ENCODE results near the gene DTWD2.

DTWD2 gene, protein sequence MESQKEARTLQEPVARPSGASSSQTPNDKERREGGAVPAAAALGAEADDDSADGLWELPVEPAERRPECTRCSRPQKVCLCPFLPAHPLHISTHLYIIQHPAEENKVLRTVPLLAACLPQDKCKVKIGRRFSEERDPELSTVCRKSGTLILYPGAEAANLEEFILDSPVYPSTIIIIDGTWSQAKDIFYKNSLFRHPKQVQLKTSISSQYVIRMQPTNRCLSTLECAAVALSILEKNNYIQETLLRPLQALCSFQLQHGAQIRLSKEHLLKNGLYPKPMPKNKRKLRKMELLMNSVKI

GRCh38 chr5:118987988-118988865 lies at the start of gene DTWD2:
TSS of gene DTWD2 (minus strand) at chr5:118988547. CDS start at chr5:118988511, 36 bp downstream.
- peak; percentile 86 to 90 (median 89) for DNase-seq (ENCODE audit: low read depth in 2 of 3, low spot score in 1 of 3)

- DNase-seq (ENCODE audit: low read depth in 2 of 3, low spot score in 1 of 3), result no peak
Measured at GRCh38 chr5:119037496-119038215, 49.3 kb upstream of the DTWD2 start.

- DNase-seq (ENCODE audit: low read depth in 2 of 3, low spot score in 1 of 3), result no peak
Measured at GRCh38 chr5:119036101-119036762, 47.9 kb upstream of the DTWD2 start.

DNA sequence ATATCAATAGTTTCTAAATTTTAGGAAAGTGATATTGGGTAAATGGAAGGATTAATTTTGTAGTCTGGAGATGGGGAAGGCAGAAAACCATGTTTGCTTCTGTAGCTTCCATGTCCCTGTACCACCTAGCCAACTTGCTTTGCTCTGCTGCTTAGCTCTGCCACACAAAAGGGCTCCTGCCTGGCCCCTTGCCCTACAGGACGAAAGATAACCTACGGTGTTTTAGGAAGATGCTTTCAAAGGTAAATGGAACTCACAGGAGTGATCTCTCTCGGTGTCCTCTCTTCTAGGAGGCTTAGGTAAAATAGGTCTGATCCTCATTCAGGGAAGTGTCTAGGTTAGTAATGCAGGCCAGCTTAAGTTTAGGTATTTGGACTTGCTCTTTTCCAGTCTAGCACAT lies 44.8 kb upstream of the DTWD2 start:
- DNase-seq (ENCODE audit: low read depth in 2 of 3, low spot score in 1 of 3), result no peak

DNA sequence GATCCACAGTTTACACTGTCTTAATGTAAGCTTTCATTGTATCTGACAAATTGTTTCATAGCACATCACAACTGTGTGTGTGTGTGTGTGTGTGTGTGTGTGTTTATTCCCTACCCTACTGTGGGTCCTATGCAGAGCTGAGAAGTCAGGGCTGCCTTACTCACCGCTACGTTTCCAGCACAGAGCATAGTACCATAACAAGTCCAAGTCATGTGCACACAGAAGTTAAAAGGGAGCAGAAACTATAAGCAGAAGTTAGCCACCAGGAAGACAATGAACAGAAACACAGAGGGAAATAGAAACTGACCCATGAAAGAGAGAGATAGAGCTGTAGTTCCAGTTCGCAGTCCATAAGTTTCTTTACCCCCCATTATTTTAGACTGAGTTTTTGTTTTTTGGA lies 44.3 kb upstream of the DTWD2 start:
- DNase-seq (ENCODE audit: low read depth in 2 of 3, low spot score in 1 of 3), result no peak

DNA sequence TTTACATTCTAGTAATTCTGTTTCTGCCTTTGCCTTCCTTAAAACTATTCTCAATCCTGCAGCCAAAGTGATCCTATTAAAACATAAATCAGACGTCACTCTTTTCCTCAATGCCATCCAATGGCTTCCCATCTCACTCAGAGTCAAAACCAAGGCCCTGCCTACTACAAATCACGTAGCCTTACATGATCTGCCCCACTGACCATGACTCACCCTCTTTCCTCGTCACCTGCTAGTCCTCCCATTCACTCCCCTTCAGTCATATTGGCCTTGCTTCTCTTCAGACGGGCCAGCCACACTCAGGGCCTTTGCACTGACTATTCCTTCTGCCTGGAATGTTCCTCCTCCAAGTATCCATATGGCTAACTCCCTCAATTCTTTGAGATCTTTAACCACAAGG lies 43.6 kb upstream of the DTWD2 start:
- DNase-seq (ENCODE audit: low read depth in 2 of 3, low spot score in 1 of 3), result peak in 1 of 3 donors; percentile 8

DNA sequence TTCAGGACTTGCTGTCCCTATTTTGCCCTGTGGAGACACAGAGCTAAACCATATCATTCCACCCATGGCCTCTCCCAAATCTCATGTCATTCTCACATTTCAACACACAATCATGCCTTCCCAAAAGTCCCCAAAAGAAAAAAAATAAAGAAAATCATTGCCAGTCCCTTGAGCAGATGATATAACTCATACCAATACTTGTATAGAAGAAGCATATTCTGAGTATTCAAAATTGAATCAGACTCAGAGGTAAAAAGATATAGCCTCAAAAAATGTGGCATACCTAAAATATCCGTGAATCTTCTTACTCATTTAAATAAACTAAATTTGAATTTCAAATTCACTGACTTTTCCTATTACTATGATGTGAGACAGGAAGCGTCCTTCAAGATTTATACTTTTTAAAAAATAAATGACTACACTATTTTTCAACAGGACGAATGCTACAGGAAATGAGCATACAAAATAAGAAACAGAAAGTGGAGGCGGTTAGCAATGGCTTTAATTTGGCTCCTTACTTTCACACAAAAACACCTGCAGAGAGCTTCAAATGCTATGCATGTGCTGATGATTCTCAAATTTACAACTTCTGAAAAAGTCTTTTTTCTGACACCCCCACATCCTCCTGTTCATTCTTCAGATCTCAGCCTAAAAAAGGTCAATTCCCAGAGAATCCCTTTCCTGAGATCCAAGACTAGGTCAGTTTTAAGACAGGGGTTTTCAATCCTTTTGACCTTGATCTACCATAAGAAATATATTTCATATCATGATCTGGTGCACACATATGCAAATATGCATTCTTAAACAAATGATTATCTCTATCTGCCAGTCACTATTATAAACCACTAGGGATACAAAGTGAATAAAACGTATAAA lies 42.9 kb upstream of the DTWD2 start:
- DNase-seq (ENCODE audit: low read depth in 2 of 3, low spot score in 1 of 3), result no peak

- DNase-seq (ENCODE audit: low read depth in 2 of 3, low spot score in 1 of 3), result no peak
Measured at GRCh38 chr5:119028575-119028974, 40.2 kb upstream of the DTWD2 start.

GRCh38 chr5:119022773-119023172 lies 34.4 kb upstream of the DTWD2 start:
- no peak for DNase-seq (ENCODE audit: low read depth in 2 of 3, low spot score in 1 of 3)

DNA sequence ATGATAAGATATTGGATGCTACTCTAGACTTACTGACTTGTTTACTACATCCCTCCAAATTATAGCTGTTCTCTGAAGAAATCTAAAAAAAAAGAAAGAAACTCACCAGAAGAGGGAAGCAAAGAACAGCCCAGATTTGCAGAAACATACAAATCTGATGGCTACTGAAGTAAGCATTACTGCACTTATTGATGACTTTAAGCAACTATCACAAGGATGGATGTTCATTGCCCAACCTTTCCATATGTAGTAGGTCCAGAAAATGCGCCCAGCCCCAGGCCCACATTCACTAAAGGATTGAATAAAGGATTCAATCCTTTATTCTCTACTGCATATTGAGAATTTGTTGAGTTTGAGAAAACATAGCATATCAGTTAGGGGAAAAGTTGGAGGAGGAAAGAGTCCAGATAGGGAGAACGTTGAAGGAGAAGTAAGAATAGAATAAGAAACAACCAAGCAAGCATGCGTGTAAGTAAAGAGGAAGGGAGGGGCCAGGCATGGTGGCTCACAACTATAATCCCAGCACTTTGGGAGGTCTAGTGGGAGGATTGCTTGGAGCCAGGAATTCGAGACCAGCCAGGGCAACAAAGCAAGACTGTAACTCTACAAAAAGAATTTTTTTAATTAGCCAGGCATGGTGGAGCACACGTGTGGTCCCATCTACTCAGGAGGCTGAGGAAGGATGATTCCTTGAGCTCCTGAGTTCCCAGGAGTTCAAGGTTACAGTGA lies 33.8 kb upstream of the DTWD2 start:
- no peak for DNase-seq (ENCODE audit: low read depth in 2 of 3, low spot score in 1 of 3)

GRCh38 chr5:119021149-119021732 lies 32.9 kb upstream of the DTWD2 start:
- DNase-seq (ENCODE audit: low read depth in 2 of 3, low spot score in 1 of 3), result no peak

GRCh38 chr5:119019949-119020348 lies 31.6 kb upstream of the DTWD2 start:
- DNase-seq (ENCODE audit: low read depth in 2 of 3, low spot score in 1 of 3), result no peak

GRCh38 chr5:119019501-119019900 lies 31.2 kb upstream of the DTWD2 start:
- no peak for DNase-seq (ENCODE audit: low read depth in 2 of 3, low spot score in 1 of 3)

- no peak for DNase-seq (ENCODE audit: low read depth in 2 of 3, low spot score in 1 of 3)
Measured at GRCh38 chr5:119017994-119018393, 29.6 kb upstream of the DTWD2 start.

GRCh38 chr5:119016125-119016774 lies 27.9 kb upstream of the DTWD2 start:
- no peak for DNase-seq (ENCODE audit: low read depth in 2 of 3, low spot score in 1 of 3)

DNA sequence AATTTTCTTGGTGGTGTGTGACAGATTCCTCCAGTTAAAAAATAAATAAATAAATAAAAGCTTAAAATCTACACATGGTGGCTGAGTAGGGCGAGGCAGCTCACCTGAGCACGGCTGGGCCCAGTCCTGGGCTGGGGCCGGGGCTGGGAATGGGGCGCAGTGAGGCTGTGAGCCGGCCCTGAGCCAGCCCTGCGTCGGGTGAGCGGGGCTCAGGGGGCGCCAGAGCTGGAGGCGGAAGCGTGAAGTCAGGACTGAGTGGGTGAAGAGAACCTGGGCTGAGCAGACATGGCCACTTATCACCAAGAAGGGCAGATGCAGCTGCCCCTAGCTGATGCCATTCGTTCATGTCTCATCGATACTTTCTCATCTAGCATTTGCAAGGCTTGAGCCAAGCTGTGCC lies 22.8 kb upstream of the DTWD2 start:
- no peak for DNase-seq (ENCODE audit: low read depth in 2 of 3, low spot score in 1 of 3)

DNA sequence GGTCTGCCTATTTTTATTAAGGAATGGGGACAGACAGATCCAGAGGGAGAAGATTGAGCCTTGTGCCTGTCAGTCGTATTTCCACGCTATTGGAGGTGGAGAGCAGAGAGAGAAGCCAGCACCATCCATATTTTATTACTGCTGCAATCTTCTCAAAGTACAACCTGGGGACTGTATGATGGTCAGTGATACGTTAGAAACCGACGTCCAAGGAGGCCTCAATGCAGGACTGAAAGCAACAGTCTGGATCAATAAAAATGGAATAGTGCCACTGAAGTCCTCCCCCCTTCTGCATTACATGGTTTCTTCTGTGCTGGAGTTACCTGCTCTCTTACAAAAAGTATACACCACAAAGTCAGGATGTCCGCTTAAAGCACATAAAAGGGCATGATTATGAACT lies 21.9 kb upstream of the DTWD2 start:
- DNase-seq (ENCODE audit: low read depth in 2 of 3, low spot score in 1 of 3), result no peak

GRCh38 chr5:119009131-119009530 lies 20.8 kb upstream of the DTWD2 start:
- no peak for DNase-seq (ENCODE audit: low read depth in 2 of 3, low spot score in 1 of 3)

DNA sequence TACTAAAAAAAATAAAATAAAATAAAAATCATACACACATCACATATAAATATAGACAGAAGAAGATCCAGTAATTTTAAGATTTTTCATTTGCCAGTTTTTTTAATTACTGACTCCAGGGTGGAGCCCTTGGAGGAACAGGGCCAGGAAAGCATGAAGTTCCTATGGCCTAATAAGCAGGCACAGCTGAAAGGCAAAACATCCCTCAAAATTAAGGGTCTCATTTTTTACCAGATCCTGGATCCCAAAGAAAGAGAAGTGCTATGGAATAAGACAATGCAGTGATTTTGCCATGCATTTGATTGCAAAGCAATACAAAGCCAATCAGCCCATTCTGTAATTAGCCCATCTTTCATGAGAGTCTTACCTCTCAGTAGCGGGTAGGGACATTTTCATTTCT lies 11.3 kb upstream of the DTWD2 start:
- DNase-seq (ENCODE audit: low read depth in 2 of 3, low spot score in 1 of 3), result no peak
